Astrocyte (in vitro differentiated cells and primary cell): ENCODE data around the gene ARF3. TPM values are rescaled to one million over a fixed set of nuclear protein-coding genes. Genes with fewer than 3 reads are reported as not detected.

Source experiments
- DNase-seq: peaks from one replicate; pipeline ENCODE4 v3.0.0-alpha.2; 2010; ENCODE audit warnings: low read depth
- FAIRE-seq: peaks from 2 replicates; lab custom pipeline; 2011; peaks lifted over from hg19 to GRCh38; lab: Jason Lieb, UNC
- H2AFZ ChIP-seq: 2 replicates; pipeline ENCODE4 v1.6.0; 2012; ENCODE audit warnings: low read depth, low read length, inconsistent platforms
- H3K27ac ChIP-seq: 2 replicates; pipeline ENCODE4 v1.5.1; 2011; ENCODE audit warnings: low read depth, low read length, inconsistent platforms
- H3K27me3 ChIP-seq: 2 replicates; pipeline ENCODE4 v1.6.0; 2011; ENCODE audit warnings: low read length, inconsistent platforms; ENCODE audit not compliant: insufficient read depth
- H3K36me3 ChIP-seq: 2 replicates; pipeline ENCODE4 v1.5.1; 2011; ENCODE audit warnings: low read length, inconsistent platforms; ENCODE audit not compliant: insufficient read depth
- H3K4me1 ChIP-seq: 2 replicates; pipeline ENCODE4 v1.5.1; 2011; ENCODE audit warnings: low read length, inconsistent platforms; ENCODE audit not compliant: insufficient read depth
- H3K4me2 ChIP-seq: 2 replicates; pipeline ENCODE4 v1.6.0; 2012; ENCODE audit warnings: low read length, inconsistent platforms
- H3K4me3 ChIP-seq: 2 replicates; pipeline ENCODE4 v1.5.1; 2011; ENCODE audit warnings: low read depth, mild to moderate bottlenecking, low read length, inconsistent platforms; ENCODE audit not compliant: insufficient read depth
- H3K79me2 ChIP-seq: 2 replicates; pipeline ENCODE4 v1.6.0; 2012; ENCODE audit warnings: mild to moderate bottlenecking, low read length, inconsistent platforms; ENCODE audit not compliant: insufficient read depth
- H3K9ac ChIP-seq: 2 replicates; pipeline ENCODE4 v1.6.0; 2012; ENCODE audit warnings: mild to moderate bottlenecking, low read length, inconsistent platforms
- H3K9me3 ChIP-seq: 2 replicates; pipeline ENCODE4 v1.5.1; 2012; ENCODE audit warnings: low read depth, mild to moderate bottlenecking, low read length, inconsistent platforms; ENCODE audit not compliant: insufficient read depth
- H4K20me1 ChIP-seq: 2 replicates; pipeline ENCODE4 v1.6.0; 2012; ENCODE audit warnings: low read length, inconsistent platforms; ENCODE audit not compliant: insufficient read depth
- H3K27ac Mint-ChIP-seq: one replicate; pipeline ENCODE4 v1.8.0; 2021; ENCODE audit warnings: mild to moderate bottlenecking, mixed read lengths; ENCODE audit not compliant: unreplicated experiment
- H3K27me3 Mint-ChIP-seq: one replicate; pipeline ENCODE4 v1.8.0; 2021; ENCODE audit warnings: low read depth, mixed read lengths; ENCODE audit not compliant: unreplicated experiment
- H3K36me3 Mint-ChIP-seq: one replicate; pipeline ENCODE4 v1.8.0; 2021; ENCODE audit warnings: low read depth, mixed read lengths; ENCODE audit not compliant: unreplicated experiment
- H3K4me1 Mint-ChIP-seq: one replicate; pipeline ENCODE4 v1.8.0; 2021; ENCODE audit warnings: low read depth, mixed read lengths; ENCODE audit not compliant: unreplicated experiment
- H3K4me3 Mint-ChIP-seq: one replicate; pipeline ENCODE4 v1.8.0; 2021; ENCODE audit warnings: mild to moderate bottlenecking, moderate library complexity, mixed read lengths; ENCODE audit not compliant: unreplicated experiment
- H3K9me3 Mint-ChIP-seq: one replicate; pipeline ENCODE4 v1.8.0; 2021; ENCODE audit warnings: mild to moderate bottlenecking, mixed read lengths; ENCODE audit not compliant: unreplicated experiment
- EZH2 ChIP-seq: IDR thresholded peaks from 2 replicates; pipeline ENCODE4 v1.6.1; 2012; ENCODE audit warnings: mild to moderate bottlenecking, low read length, inconsistent platforms; ENCODE audit not compliant: insufficient read depth
- total RNA-seq: library from RNA; stranded (reverse); gene quantifications from 2 replicates; pipeline ENCODE4 v1.2.1, GENCODE V29; 2021
- TF ChIP-seq, protein P1 (sequence below): IDR thresholded peaks from 2 replicates; pipeline ENCODE4 v1.5.1; 2011; ENCODE audit warnings: low read depth, mild to moderate bottlenecking, inconsistent platforms, low read length, moderate library complexity; ENCODE audit not compliant: insufficient read depth

The ARF3 gene
- total RNA-seq, 1 donor from 2014 or later: 229 TPM

DNA sequence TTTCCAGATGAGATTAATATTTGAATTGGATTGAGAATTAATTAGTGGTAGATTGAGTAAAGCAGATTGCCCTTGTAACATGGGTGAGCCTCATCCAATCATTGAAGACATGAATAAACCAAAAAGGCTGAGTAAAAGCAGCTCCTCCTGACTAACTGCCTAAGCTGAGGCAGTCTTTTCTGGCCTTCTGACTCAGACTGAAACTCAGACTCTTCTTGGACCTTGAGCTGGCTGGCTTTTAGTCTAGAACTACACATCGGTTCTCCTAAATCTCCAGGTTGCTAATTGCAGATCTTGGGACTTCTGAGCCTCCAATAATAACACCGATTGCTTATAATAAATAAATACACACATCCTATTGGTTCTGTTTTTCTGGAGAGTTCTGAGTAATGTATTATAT lies 56.0 kb downstream of the ARF3 start:
- H3K27me3 ChIP-seq: no peaks in the 10 kb centered on the region
- H3K4me1 ChIP-seq: no peaks in the 10 kb centered on the region
- H3K79me2 ChIP-seq: no peaks in the 10 kb centered on the region
- Mint-ChIP-seq H3K27me3 (peaks cover 6% of the 10 kb centered on the region), H3K4me3 (no peak overlapping the region), H3K9me3 (no peaks in the 10 kb centered on the region), H3K36me3 (no peaks in the 10 kb centered on the region), H3K27ac (no peak overlapping the region), H3K4me1 (no peaks in the 10 kb centered on the region)
- no peaks in the 10 kb centered on the region for H3K9me3 ChIP-seq
- no peak overlapping the region for H3K27ac ChIP-seq
- H3K9ac ChIP-seq: no peak overlapping the region
- TF ChIP-seq EZH2: no peak
- TF ChIP-seq, protein P1, sequence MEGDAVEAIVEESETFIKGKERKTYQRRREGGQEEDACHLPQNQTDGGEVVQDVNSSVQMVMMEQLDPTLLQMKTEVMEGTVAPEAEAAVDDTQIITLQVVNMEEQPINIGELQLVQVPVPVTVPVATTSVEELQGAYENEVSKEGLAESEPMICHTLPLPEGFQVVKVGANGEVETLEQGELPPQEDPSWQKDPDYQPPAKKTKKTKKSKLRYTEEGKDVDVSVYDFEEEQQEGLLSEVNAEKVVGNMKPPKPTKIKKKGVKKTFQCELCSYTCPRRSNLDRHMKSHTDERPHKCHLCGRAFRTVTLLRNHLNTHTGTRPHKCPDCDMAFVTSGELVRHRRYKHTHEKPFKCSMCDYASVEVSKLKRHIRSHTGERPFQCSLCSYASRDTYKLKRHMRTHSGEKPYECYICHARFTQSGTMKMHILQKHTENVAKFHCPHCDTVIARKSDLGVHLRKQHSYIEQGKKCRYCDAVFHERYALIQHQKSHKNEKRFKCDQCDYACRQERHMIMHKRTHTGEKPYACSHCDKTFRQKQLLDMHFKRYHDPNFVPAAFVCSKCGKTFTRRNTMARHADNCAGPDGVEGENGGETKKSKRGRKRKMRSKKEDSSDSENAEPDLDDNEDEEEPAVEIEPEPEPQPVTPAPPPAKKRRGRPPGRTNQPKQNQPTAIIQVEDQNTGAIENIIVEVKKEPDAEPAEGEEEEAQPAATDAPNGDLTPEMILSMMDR: no peak
- H3K4me3 ChIP-seq: no peak overlapping the region
- no peak overlapping the region for H2AFZ ChIP-seq
- H3K4me2 ChIP-seq: no peak overlapping the region
- no peaks in the 10 kb centered on the region for H3K36me3 ChIP-seq
- no peak for FAIRE-seq
- H4K20me1 ChIP-seq: no peaks in the 10 kb centered on the region
- DNase-seq: no peak

DNA sequence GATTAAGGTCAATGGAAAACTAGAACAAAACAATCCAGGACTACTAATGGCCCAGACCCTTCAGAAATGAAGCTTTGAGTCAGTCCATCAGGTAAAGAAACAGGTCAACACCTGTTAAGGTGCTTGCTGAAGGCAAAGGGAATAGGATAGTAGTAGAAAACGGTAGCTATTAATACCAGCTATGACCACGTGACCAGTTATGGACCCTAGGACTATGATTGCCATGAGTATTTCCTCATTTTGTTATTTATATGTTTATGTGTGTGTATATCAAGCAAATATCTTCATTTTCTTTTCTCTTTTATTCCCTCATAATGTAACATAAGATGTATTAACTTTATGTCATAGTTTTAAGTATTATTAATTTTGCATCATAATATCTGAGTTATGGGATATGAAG lies 57.6 kb downstream of the ARF3 start:
- Histone ChIP-seq H3K27ac (no peak overlapping the region), H4K20me1 (no peaks in the 10 kb centered on the region), H3K4me3 (no peak overlapping the region), H3K4me2 (no peak overlapping the region), H3K9me3 (no peaks in the 10 kb centered on the region), H3K27me3 (no peaks in the 10 kb centered on the region), H3K9ac (no peak overlapping the region), H3K79me2 (no peaks in the 10 kb centered on the region), H3K36me3 (no peaks in the 10 kb centered on the region), H2AFZ (no peak overlapping the region), H3K4me1 (no peaks in the 10 kb centered on the region)
- no peak for DNase-seq
- H3K27me3 Mint-ChIP-seq: peaks cover 6% of the 10 kb centered on the region
- no peak overlapping the region for H3K27ac Mint-ChIP-seq
- no peaks in the 10 kb centered on the region for H3K36me3 Mint-ChIP-seq
- no peaks in the 10 kb centered on the region for H3K9me3 Mint-ChIP-seq
- no peaks in the 10 kb centered on the region for H3K4me1 Mint-ChIP-seq
- no peak for FAIRE-seq
- no peak overlapping the region for H3K4me3 Mint-ChIP-seq
- TF ChIP-seq, protein P1: no peak
- TF ChIP-seq EZH2: no peak

DNA sequence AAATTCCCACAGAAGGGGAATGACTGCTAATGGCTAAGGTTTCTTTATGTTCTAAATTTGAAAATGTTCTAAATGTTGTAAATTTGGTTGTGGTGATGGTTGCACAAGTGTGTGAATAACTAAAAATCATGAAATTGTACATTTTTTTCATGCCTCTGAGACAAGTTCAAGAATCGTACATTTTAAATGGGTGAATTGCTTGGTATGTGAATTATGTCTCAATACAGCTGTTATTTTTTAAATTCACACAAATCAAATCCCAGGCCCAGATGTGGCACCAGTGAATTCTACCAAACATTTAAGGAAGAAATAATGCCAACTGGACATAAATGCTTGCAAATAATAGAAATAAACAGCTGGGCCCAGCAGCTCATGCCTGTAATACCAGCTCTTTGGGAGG lies 63.0 kb downstream of the ARF3 start:
- no peak for TF ChIP-seq EZH2
- TF ChIP-seq, protein P1: no peak
- Histone ChIP-seq H3K27ac (no peak overlapping the region), H3K27me3 (peaks cover 13% of the 10 kb centered on the region), H2AFZ (no peak overlapping the region), H3K4me1 (peaks cover 3% of the 10 kb centered on the region), H4K20me1 (no peaks in the 10 kb centered on the region), H3K79me2 (no peaks in the 10 kb centered on the region), H3K4me2 (no peak overlapping the region), H3K36me3 (no peaks in the 10 kb centered on the region), H3K9ac (no peak overlapping the region), H3K9me3 (no peaks in the 10 kb centered on the region), H3K4me3 (no peak overlapping the region)
- DNase-seq (no peak), FAIRE-seq (no peak)
- Mint-ChIP-seq H3K27ac (no peak overlapping the region), H3K9me3 (no peaks in the 10 kb centered on the region), H3K36me3 (no peaks in the 10 kb centered on the region), H3K4me3 (no peak overlapping the region), H3K4me1 (peaks cover 4% of the 10 kb centered on the region), H3K27me3 (peaks cover 21% of the 10 kb centered on the region)
